IMR-90 (cell line): ENCODE data around the gene VN1R2. TPM values are rescaled to one million over a fixed set of nuclear protein-coding genes. Genes with fewer than 3 reads are reported as not detected.
"Not testable (repeated sequence)": the region's sequence is repeated elsewhere in the genome, so short reads cannot be mapped to it uniquely, and the experiment has no call there.

Experiments
- ATAC-seq: fragments of 200-7000 bp; cut with Tn5 transposase; 2 replicates; pipeline ENCODE4 v1.9.1; 2020; ENCODE audit warnings: low read depth, mild to moderate bottlenecking, moderate library complexity
- BruUV-seq: library from RNA; stranded (reverse); fragments of 400-500 nt; replicated peaks from 2 replicates; lab custom pipeline; 2021; lab: Mats Ljungman, UMichigan
- CTCF ChIA-PET: fragments of 300-600 bp; formaldehyde crosslinking; extraction: SDS; loops from one replicate; lab custom pipeline; 2021; ENCODE audit warnings: antibody characterized with exemption; lab: Yijun Ruan, JAX
- POLR2A ChIA-PET: fragments of 300-600 bp; sonication (Branson Sonifier 250); formaldehyde crosslinking; loops from one replicate; lab custom pipeline; 2022; ENCODE audit warnings: antibody characterized with exemption; ENCODE audit not compliant: unreplicated experiment; lab: Charles Lee
- DNase-seq: peaks from one replicate; pipeline ENCODE4 v3.0.0; 2013
- H2AFZ ChIP-seq: replicated peaks from 2 replicates; pipeline ENCODE3; 2013; ENCODE audit warnings: low read length, mild to moderate bottlenecking; ENCODE audit not compliant: poor library complexity
- H2AK5ac ChIP-seq: 2 replicates; pipeline ENCODE4 v1.6.1; 2013; ENCODE audit warnings: low read depth, low read length, inconsistent platforms
- H2AK9ac ChIP-seq: replicated peaks from 2 replicates; pipeline ENCODE3; 2013; ENCODE audit warnings: mild to moderate bottlenecking, low read depth, low read length, moderate library complexity; ENCODE audit not compliant: poor library complexity
- H2BK120ac ChIP-seq: 2 replicates; pipeline ENCODE4 v1.6.1; 2013; ENCODE audit warnings: low read depth, low read length, inconsistent platforms
- H2BK15ac ChIP-seq: 3 replicates; pipeline ENCODE4 v1.6.1; 2013; ENCODE audit warnings: low read depth, low read length, inconsistent platforms
- H2BK20ac ChIP-seq: 2 replicates; pipeline ENCODE4 v1.6.1; 2013; ENCODE audit warnings: low read depth, mild to moderate bottlenecking, inconsistent platforms, low read length, moderate library complexity
- H2BK5ac ChIP-seq: 2 replicates; pipeline ENCODE4 v1.6.1; 2013; ENCODE audit warnings: mild to moderate bottlenecking, low read depth, low read length, inconsistent platforms; ENCODE audit not compliant: poor library complexity, severe bottlenecking
- H3K14ac ChIP-seq: replicated peaks from 2 replicates; pipeline ENCODE4 v1.6.1; 2013; ENCODE audit warnings: low read depth, low read length, inconsistent platforms
- H3K18ac ChIP-seq: 2 replicates; pipeline ENCODE4 v1.6.1; 2013; ENCODE audit warnings: low read depth, low read length, control low read depth
- H3K23ac ChIP-seq: 2 replicates; pipeline ENCODE4 v1.6.1; 2013; ENCODE audit warnings: low read depth, low read length, inconsistent platforms
- H3K27ac ChIP-seq: 2 replicates; pipeline ENCODE4 v1.5.1; 2013; ENCODE audit warnings: mild to moderate bottlenecking, control low read depth, low read length; ENCODE audit not compliant: insufficient read depth
- H3K27me3 ChIP-seq: 2 replicates; pipeline ENCODE4 v1.6.1; 2013; ENCODE audit warnings: low read length; ENCODE audit not compliant: control insufficient read depth, insufficient read depth
- H3K36me3 ChIP-seq: 2 replicates; pipeline ENCODE4 v1.6.1; 2013; ENCODE audit warnings: low read length, mixed read lengths; ENCODE audit not compliant: control insufficient read depth, insufficient read depth
- H3K4ac ChIP-seq: 2 replicates; pipeline ENCODE4 v1.6.1; 2013; ENCODE audit warnings: low read depth, low read length, inconsistent platforms
- H3K4me1 ChIP-seq: 2 replicates; pipeline ENCODE4 v1.6.1; 2013; ENCODE audit warnings: low read length, mixed read lengths; ENCODE audit not compliant: control insufficient read depth, insufficient read depth
- H3K4me2 ChIP-seq: 2 replicates; pipeline ENCODE4 v1.6.1; 2013; ENCODE audit warnings: low read depth, mild to moderate bottlenecking, control low read depth, low read length, moderate library complexity
- H3K4me3 ChIP-seq: 2 replicates; pipeline ENCODE4 v1.5.1; 2013; ENCODE audit warnings: low read depth, mild to moderate bottlenecking, control low read depth, low read length, moderate library complexity; ENCODE audit not compliant: insufficient read depth
- H3K56ac ChIP-seq: 2 replicates; pipeline ENCODE4 v1.6.1; 2013; ENCODE audit warnings: low read length, inconsistent platforms; ENCODE audit not compliant: insufficient read depth; ENCODE audit errors: extremely low read depth
- H3K79me1 ChIP-seq, 2 experiments: 2 replicates each; pipeline ENCODE4 v1.6.1; 2013; ENCODE audit warnings: low read length in 2 of 2, inconsistent platforms in 1 of 2, low read depth in 1 of 2
- H3K9ac ChIP-seq: 2 replicates; pipeline ENCODE4 v1.6.1; 2013; ENCODE audit warnings: low read depth, low read length, control low read depth
- H3K9me1 ChIP-seq: 2 replicates; pipeline ENCODE4 v1.6.1; 2013; ENCODE audit warnings: low read length, inconsistent platforms; ENCODE audit not compliant: insufficient read depth
- H3K9me3 ChIP-seq: 2 replicates; pipeline ENCODE4 v1.6.1; 2013; ENCODE audit warnings: low read length; ENCODE audit not compliant: control insufficient read depth, insufficient read depth
- H4K20me1 ChIP-seq: 2 replicates; pipeline ENCODE4 v1.6.1; 2013; ENCODE audit warnings: low read length, inconsistent platforms; ENCODE audit not compliant: insufficient read depth
- H4K5ac ChIP-seq: 2 replicates; pipeline ENCODE4 v1.6.1; 2013; ENCODE audit warnings: mild to moderate bottlenecking, low read depth, low read length, control low read depth
- H4K8ac ChIP-seq, 2 experiments: 2 replicates each; pipeline ENCODE4 v1.6.1; 2013; ENCODE audit warnings: low read depth in 2 of 2, low read length in 2 of 2, control low read depth in 1 of 2, inconsistent platforms in 1 of 2
- H4K91ac ChIP-seq: 2 replicates; pipeline ENCODE4 v1.6.1; 2013; ENCODE audit warnings: low read depth, low read length, inconsistent platforms; ENCODE audit not compliant: insufficient read depth
- BHLHE40 ChIP-seq: fragments of 150-350 bp; IDR thresholded peaks from 2 replicates; pipeline ENCODE4 v1.6.1; 2016; ENCODE audit warnings: mild to moderate bottlenecking, low read depth, low read length
- CEBPB ChIP-seq: IDR thresholded peaks from 2 replicates; pipeline ENCODE4 v1.6.1; 2012; ENCODE audit warnings: low read depth, low read length, improper control_type of control experiment
- FOS ChIP-seq: fragments of 150-350 bp; IDR thresholded peaks from 2 replicates; pipeline ENCODE4 v1.6.1; 2016; ENCODE audit warnings: low read depth, low read length
- MAFK ChIP-seq: IDR thresholded peaks from 2 replicates; pipeline ENCODE4 v1.6.1; 2012; ENCODE audit warnings: low read depth, low read length, improper control_type of control experiment
- MXI1 ChIP-seq: IDR thresholded peaks from 2 replicates; pipeline ENCODE4 v1.6.1; 2012; ENCODE audit warnings: low read depth, mild to moderate bottlenecking, low read length, moderate library complexity, borderline replicate concordance
- POLR2A ChIP-seq: IDR thresholded peaks from 2 replicates; pipeline ENCODE4 v1.6.1; 2012; ENCODE audit warnings: mild to moderate bottlenecking, low read depth, low read length
- RFX5 ChIP-seq: IDR thresholded peaks from 2 replicates; pipeline ENCODE4 v1.8.0; 2012; ENCODE audit warnings: low read depth, mild to moderate bottlenecking, low read length, moderate library complexity
- WGBS, 2 experiments: methylation state at CpG; one replicate each; pipeline versions ENCODE4 v1.1.5 to v1.1.7; 2013; ENCODE audit warnings: missing lambda C conversion rate in 2 of 2; ENCODE audit not compliant: insufficient read length in 1 of 2; ENCODE audit errors: extremely low coverage in 2 of 2; 5-methylcytosine and 5-hydroxymethylcytosine counted together
- dilution Hi-C: fragments of 300-500 bp; cut with HindIII; formaldehyde crosslinking; loops from one replicate; pipeline ENCODE4 v1.14.3; 2018; ENCODE audit warnings: low sequenced_read_pairs; ENCODE audit not compliant: unreplicated experiment
- in situ Hi-C: fragments of 300-500 bp; cut with MboI; formaldehyde crosslinking; loops from 3 replicates; pipeline ENCODE4 v1.14.3; 2019; ENCODE audit warnings: low sequenced_read_pairs, inconsistent platforms, mixed read lengths
- intact Hi-C: fragments of 100-400 bp; cut with micrococcal nuclease; formaldehyde crosslinking; loops from 2 replicates; pipeline ENCODE4 v1.10.0; 2022
- polyA plus RNA-seq, 3 experiments: library from polyadenylated mRNA; depleted of rRNA; stranded (reverse); fragments of >200 nt; gene quantifications; 2 replicates each; pipeline ENCODE4 v1.2.3, GENCODE V29; 2012; ENCODE audit warnings: low replicate concordance in 1 of 3
- total RNA-seq: library from RNA; depleted of rRNA; stranded (reverse); fragments of >200 nt; gene quantifications from 2 replicates; pipeline ENCODE4 v1.2.3, GENCODE V29; 2012
- TF ChIP-seq, protein P1 (sequence below): conservative IDR thresholded peaks from 2 replicates; pipeline ENCODE4 v1.5.1; 2012; ENCODE audit warnings: mild to moderate bottlenecking, low read depth, low read length, improper control_type of control experiment

Gene VN1R2
- total and polyA plus RNA-seq, 2 of the 4 experiments (the other 2 are of a cell fraction): not detected

DNA sequence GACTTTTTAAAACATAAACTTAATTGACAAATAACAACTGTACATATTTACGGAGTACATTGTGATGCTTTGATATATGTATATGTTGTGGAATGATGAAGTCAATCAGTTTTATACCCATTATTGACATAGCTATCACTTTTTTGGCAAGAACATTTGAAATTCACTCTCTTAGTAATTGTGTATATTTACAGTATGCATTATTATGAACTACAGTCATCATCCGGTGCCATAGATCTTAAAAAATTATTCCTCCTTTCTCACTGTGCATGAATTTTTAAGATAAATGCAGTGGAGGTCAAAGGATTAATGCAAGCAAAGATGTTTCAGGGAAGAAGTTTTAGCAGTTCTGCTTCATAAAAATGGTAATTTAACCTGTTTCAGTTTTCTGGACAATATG, 17.4 kb downstream of the VN1R2 start:
- DNase-seq (no peak), ATAC-seq (no peak)
- Histone ChIP-seq H4K20me1 (no peaks in the 10 kb centered on the region), H4K91ac (no peak overlapping the region), H3K9me1 (no peaks in the 10 kb centered on the region), H3K27me3 (no peaks in the 10 kb centered on the region), H2BK5ac (no peak overlapping the region), H3K4me2 (no peak overlapping the region), H3K4ac (no peak overlapping the region), H2BK15ac (no peak overlapping the region), H2AK5ac (no peak overlapping the region), H3K9me3 (peaks cover 16% of the 10 kb centered on the region), H3K14ac (no peak overlapping the region), H2BK20ac (no peak overlapping the region), H2AFZ (no peak overlapping the region), H3K4me3 (no peak overlapping the region), H3K18ac (no peak overlapping the region), H3K79me1 (no peaks in the 10 kb centered on the region), H2AK9ac (no peak overlapping the region), H4K8ac (no peak overlapping the region), H3K36me3 (no peaks in the 10 kb centered on the region), H3K23ac (no peak overlapping the region), H3K4me1 (no peaks in the 10 kb centered on the region), H3K56ac (no peak overlapping the region), H4K5ac (no peak overlapping the region), H3K27ac (no peak overlapping the region), H3K9ac (no peak overlapping the region), H2BK120ac (no peak overlapping the region)
- WGBS, 2 experiments: no CpG with 5 or more reads among the region's 2 CpGs
- ChIA-PET CTCF (no interaction called here), POLR2A (no interaction called here)
- TF ChIP-seq, protein P1, sequence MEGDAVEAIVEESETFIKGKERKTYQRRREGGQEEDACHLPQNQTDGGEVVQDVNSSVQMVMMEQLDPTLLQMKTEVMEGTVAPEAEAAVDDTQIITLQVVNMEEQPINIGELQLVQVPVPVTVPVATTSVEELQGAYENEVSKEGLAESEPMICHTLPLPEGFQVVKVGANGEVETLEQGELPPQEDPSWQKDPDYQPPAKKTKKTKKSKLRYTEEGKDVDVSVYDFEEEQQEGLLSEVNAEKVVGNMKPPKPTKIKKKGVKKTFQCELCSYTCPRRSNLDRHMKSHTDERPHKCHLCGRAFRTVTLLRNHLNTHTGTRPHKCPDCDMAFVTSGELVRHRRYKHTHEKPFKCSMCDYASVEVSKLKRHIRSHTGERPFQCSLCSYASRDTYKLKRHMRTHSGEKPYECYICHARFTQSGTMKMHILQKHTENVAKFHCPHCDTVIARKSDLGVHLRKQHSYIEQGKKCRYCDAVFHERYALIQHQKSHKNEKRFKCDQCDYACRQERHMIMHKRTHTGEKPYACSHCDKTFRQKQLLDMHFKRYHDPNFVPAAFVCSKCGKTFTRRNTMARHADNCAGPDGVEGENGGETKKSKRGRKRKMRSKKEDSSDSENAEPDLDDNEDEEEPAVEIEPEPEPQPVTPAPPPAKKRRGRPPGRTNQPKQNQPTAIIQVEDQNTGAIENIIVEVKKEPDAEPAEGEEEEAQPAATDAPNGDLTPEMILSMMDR: no peak
- TF ChIP-seq BHLHE40 (no peak), MXI1 (no peak), FOS (no peak), MAFK (no peak), RFX5 (no peak), CEBPB (no peak), POLR2A (no peak)
- no TSS peak for BruUV-seq
- dilution Hi-C loops: no loop called here
- in situ Hi-C loops: no loop called here
- intact Hi-C loops: no loop called here

DNA sequence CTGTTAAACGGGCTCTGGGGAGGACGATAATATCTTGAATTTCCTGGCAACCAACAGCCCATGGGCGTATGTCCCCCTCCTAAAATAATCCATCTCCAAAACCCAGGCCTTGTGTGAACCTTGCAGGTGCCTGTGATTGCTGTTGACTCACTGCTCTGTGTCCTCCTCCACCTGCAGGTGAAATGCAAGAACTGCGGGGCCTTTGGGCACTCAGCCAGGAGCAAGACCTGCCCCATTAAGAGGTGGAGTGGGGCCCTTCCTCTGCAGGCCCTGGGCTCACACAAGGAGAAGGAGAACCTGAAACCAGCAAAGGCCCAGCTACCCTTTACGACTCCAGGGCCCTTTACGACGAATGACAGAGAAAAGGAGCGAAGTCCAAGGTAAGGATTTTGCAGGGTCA, 23.9 kb downstream of the VN1R2 start:
- H2AK5ac ChIP-seq, H3K9me3 ChIP-seq, H4K8ac ChIP-seq, BruUV-seq, H3K4me2 ChIP-seq, H4K91ac ChIP-seq, H3K9ac ChIP-seq, H2BK5ac ChIP-seq, H2AK9ac ChIP-seq, H3K23ac ChIP-seq, CTCF ChIA-PET, POLR2A ChIA-PET, H2AFZ ChIP-seq, DNase-seq, H3K79me1 ChIP-seq, H4K20me1 ChIP-seq, intact Hi-C loops, H3K27ac ChIP-seq, H2BK15ac ChIP-seq, H3K4me1 ChIP-seq, H3K9me1 ChIP-seq, dilution Hi-C loops, ATAC-seq, H3K4me3 ChIP-seq, H3K18ac ChIP-seq, H2BK120ac ChIP-seq, H4K5ac ChIP-seq, H3K4ac ChIP-seq, H3K14ac ChIP-seq, H3K36me3 ChIP-seq, in situ Hi-C loops, H2BK20ac ChIP-seq, H3K27me3 ChIP-seq, H3K56ac ChIP-seq: not testable (repeated sequence)
- no CpG with 5 or more reads among the region's 8 CpGs for WGBS, 2 experiments
